H9 (cell line): ENCODE measurements around the gene SPTAN1. TPM values are rescaled to one million over a fixed set of nuclear protein-coding genes. Genes with fewer than 3 reads are reported as not detected.

Experiments used
- DNase-seq: peaks from one replicate; pipeline ENCODE4 v3.0.0-alpha.2; 2017
- H2AFZ ChIP-seq: one replicate; pipeline ENCODE4 v1.6.1; 2013; ENCODE audit warnings: mild to moderate bottlenecking, low read length, control low read depth, moderate library complexity
- H2AK5ac ChIP-seq: 2 replicates; pipeline ENCODE4 v1.6.1; 2013; ENCODE audit warnings: low read length, control low read depth, mixed read lengths; ENCODE audit not compliant: insufficient read length
- H2BK120ac ChIP-seq: one replicate; pipeline ENCODE4 v1.6.1; 2013; ENCODE audit warnings: low read depth, mild to moderate bottlenecking, low read length, control low read depth, inconsistent platforms; ENCODE audit not compliant: poor library complexity, severe bottlenecking
- H2BK12ac ChIP-seq: 2 replicates; pipeline ENCODE4 v1.6.1; 2013; ENCODE audit warnings: low read length, control low read depth, mixed read lengths, low read depth; ENCODE audit not compliant: insufficient read length
- H2BK15ac ChIP-seq: 2 replicates; pipeline ENCODE4 v1.6.1; 2013; ENCODE audit warnings: low read depth, low read length, control low read depth
- H2BK20ac ChIP-seq: one replicate; pipeline ENCODE4 v1.6.1; 2013; ENCODE audit warnings: low read depth, mild to moderate bottlenecking, low read length, control low read depth, inconsistent platforms; ENCODE audit not compliant: poor library complexity, severe bottlenecking
- H2BK5ac ChIP-seq: 2 replicates; pipeline ENCODE4 v1.6.1; 2013; ENCODE audit warnings: low read length, control low read depth, mixed read lengths; ENCODE audit not compliant: insufficient read length
- H3K14ac ChIP-seq: 2 replicates; pipeline ENCODE4 v1.6.1; 2013; ENCODE audit warnings: low read length, control low read depth; ENCODE audit not compliant: insufficient read depth
- H3K18ac ChIP-seq: 2 replicates; pipeline ENCODE4 v1.6.1; 2013; ENCODE audit warnings: low read depth, mild to moderate bottlenecking, mixed read lengths, low read length, control low read depth; ENCODE audit not compliant: insufficient read length
- H3K23ac ChIP-seq: 2 replicates; pipeline ENCODE4 v1.6.1; 2013; ENCODE audit warnings: low read length, control low read depth, mixed read lengths, low read depth; ENCODE audit not compliant: insufficient read length
- H3K23me2 ChIP-seq: 2 replicates; pipeline ENCODE4 v1.6.1; 2013; ENCODE audit warnings: low read depth, mild to moderate bottlenecking, mixed read lengths, low read length, control low read depth; ENCODE audit not compliant: insufficient read length, poor library complexity, severe bottlenecking
- H3K27ac ChIP-seq: 2 replicates; pipeline ENCODE4 v1.5.1; 2013; ENCODE audit warnings: low read length, control low read depth, mixed read lengths, low read depth; ENCODE audit not compliant: insufficient read length
- H3K27me3 ChIP-seq: 2 replicates; pipeline ENCODE4 v1.6.1; 2013; ENCODE audit warnings: low read length, control low read depth, inconsistent platforms; ENCODE audit not compliant: insufficient read depth
- H3K4ac ChIP-seq: 2 replicates; pipeline ENCODE4 v1.6.1; 2013; ENCODE audit warnings: low read depth, mild to moderate bottlenecking, control low read depth, inconsistent platforms, low read length, moderate library complexity
- H3K4me1 ChIP-seq: 2 replicates; pipeline ENCODE4 v1.6.1; 2013; ENCODE audit warnings: low read length, control low read depth, inconsistent platforms; ENCODE audit not compliant: insufficient read depth
- H3K4me2 ChIP-seq: 2 replicates; pipeline ENCODE4 v1.6.1; 2013; ENCODE audit warnings: low read length, control low read depth, mixed read lengths; ENCODE audit not compliant: insufficient read length, insufficient read depth
- H3K56ac ChIP-seq: 2 replicates; pipeline ENCODE4 v1.6.1; 2013; ENCODE audit warnings: low read depth, mild to moderate bottlenecking, mixed read lengths, low read length, control low read depth; ENCODE audit not compliant: insufficient read length
- H3K79me1 ChIP-seq: 2 replicates; pipeline ENCODE4 v1.6.1; 2013; ENCODE audit warnings: low read depth, mild to moderate bottlenecking, moderate library complexity, low read length, control low read depth, inconsistent platforms; ENCODE audit not compliant: insufficient read depth, poor library complexity, severe bottlenecking
- H3K79me2 ChIP-seq: 2 replicates; pipeline ENCODE4 v1.6.1; 2013; ENCODE audit warnings: low read length, control low read depth, inconsistent platforms; ENCODE audit not compliant: insufficient read depth
- H3K9ac ChIP-seq: 2 replicates; pipeline ENCODE4 v1.6.1; 2013; ENCODE audit warnings: low read length, control low read depth, mixed read lengths; ENCODE audit not compliant: insufficient read length; ENCODE audit errors: extremely low read depth
- H3K9me3 ChIP-seq: one replicate; pipeline ENCODE4 v1.6.1; 2013; ENCODE audit warnings: low read depth, low read length, inconsistent platforms; ENCODE audit not compliant: control insufficient read depth
- H3T11ph ChIP-seq: one replicate; pipeline ENCODE4 v1.6.1; 2013; ENCODE audit warnings: mild to moderate bottlenecking, low read length, control low read depth, inconsistent platforms
- H4K20me1 ChIP-seq: one replicate; pipeline ENCODE4 v1.6.1; 2013; ENCODE audit not compliant: control insufficient read depth, insufficient read length, insufficient read depth
- H4K5ac ChIP-seq: 2 replicates; pipeline ENCODE4 v1.6.1; 2013; ENCODE audit warnings: low read depth, mild to moderate bottlenecking, mixed read lengths, low read length, control low read depth; ENCODE audit not compliant: insufficient read length
- H4K8ac ChIP-seq: replicated peaks from 2 replicates; pipeline ENCODE4 v1.6.1; 2013; ENCODE audit warnings: low read length, control low read depth, mixed read lengths, low read depth; ENCODE audit not compliant: insufficient read length
- H4K91ac ChIP-seq: 2 replicates; pipeline ENCODE4 v1.6.1; 2013; ENCODE audit warnings: low read depth, mild to moderate bottlenecking, moderate library complexity, mixed read lengths, low read length, control low read depth; ENCODE audit not compliant: insufficient read length
- H3K27ac Mint-ChIP-seq, 3 experiments: 2 replicates in 2 of 3; 3 replicates in 1 of 3; pipeline ENCODE4 v1.8.0; 2020 to 2021; ENCODE audit warnings: mixed read lengths in 3 of 3, mild to moderate bottlenecking in 1 of 3, moderate library complexity in 1 of 3
- H3K27me3 Mint-ChIP-seq: 2 replicates; pipeline ENCODE4 v1.8.0; 2021; ENCODE audit warnings: low read depth, mild to moderate bottlenecking, moderate library complexity, mixed read lengths
- H3K36me3 Mint-ChIP-seq, 3 experiments: 2 replicates in 2 of 3; 3 replicates in 1 of 3; pipeline ENCODE4 v1.8.0; 2020 to 2021; ENCODE audit warnings: low read depth in 3 of 3, mixed read lengths in 3 of 3; ENCODE audit not compliant: insufficient read depth in 1 of 3
- H3K4me1 Mint-ChIP-seq, 2 experiments: 2 replicates each; pipeline ENCODE4 v1.8.0; 2020; ENCODE audit warnings: mixed read lengths in 2 of 2
- H3K4me3 Mint-ChIP-seq, 2 experiments: 2 replicates in 1 of 2; 3 replicates in 1 of 2; pipeline ENCODE4 v1.8.0; 2020 to 2021; ENCODE audit warnings: mild to moderate bottlenecking in 2 of 2, mixed read lengths in 2 of 2, moderate library complexity in 1 of 2
- H3K9me3 Mint-ChIP-seq, 2 experiments: 2 replicates in 1 of 2; 3 replicates in 1 of 2; pipeline ENCODE4 v1.8.0; 2020; ENCODE audit warnings: mild to moderate bottlenecking in 2 of 2, mixed read lengths in 2 of 2, moderate library complexity in 1 of 2
- CTCF ChIP-seq: fragments of 200-600 bp; sonication (generic); conservative IDR thresholded peaks from 3 replicates; pipeline ENCODE4 v1.8.0; 2021; ENCODE audit warnings: antibody characterized with exemption, mild to moderate bottlenecking
- WGBS: extraction: QIAGEN DNeasy Blood & Tissue Kit; methylation state at CpG from one replicate; pipeline ENCODE4 v1.1.7; 2013; ENCODE audit warnings: missing lambda C conversion rate, low lambda C conversion rate, mixed read lengths; ENCODE audit not compliant: insufficient read length; ENCODE audit errors: extremely low coverage; 5-methylcytosine and 5-hydroxymethylcytosine counted together
- total RNA-seq: library from RNA; stranded (reverse); gene quantifications from 2 replicates; pipeline ENCODE4 v1.2.1, GENCODE V29; 2021

Gene SPTAN1
- total RNA-seq, 1 experiment from 2014 or later: 213 TPM

DNA sequence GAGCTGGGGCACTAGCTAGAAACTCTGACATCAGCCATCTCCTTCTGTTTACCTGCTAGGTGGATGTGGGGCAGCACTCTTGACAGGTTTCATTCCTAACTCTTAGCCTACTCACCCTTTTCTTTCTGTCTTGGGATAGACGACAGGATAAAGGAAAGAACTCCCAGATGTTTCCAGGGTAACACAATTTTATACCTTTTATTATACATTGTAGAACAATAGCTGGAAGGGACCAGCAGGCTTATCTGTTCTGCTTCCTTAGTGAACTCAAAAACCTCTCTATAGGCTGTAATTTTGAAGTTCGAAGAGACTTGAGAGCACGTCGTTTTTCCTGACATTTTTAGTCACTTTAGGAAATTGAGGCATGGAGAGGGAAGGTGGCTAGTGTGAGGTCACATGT is 13.2 kb downstream of the SPTAN1 start:
- Mint-ChIP-seq H3K4me3 (no peak overlapping the region), H3K36me3 (peaks cover 7 to 40% (median 38%) of the 10 kb centered on the region in 3 experiments; a peak in 6 of 7 replicates), H3K4me1 (peaks cover 3 to 6% of the 10 kb centered on the region in 2 experiments; a peak in 3 of 4 replicates), H3K27ac (peak overlapping the region in 1 of 3 experiments; percentile 64; a peak in 2 of 7 replicates), H3K9me3 (no peaks in the 10 kb centered on the region), H3K27me3 (no peaks in the 10 kb centered on the region)
- Histone ChIP-seq H3K23ac (no peak overlapping the region), H3K18ac (no peak overlapping the region), H2BK15ac (no peak overlapping the region), H4K20me1 (no peaks in the 10 kb centered on the region), H2AK5ac (no peak overlapping the region), H3K9me3 (no peaks in the 10 kb centered on the region), H3K4ac (no peak overlapping the region), H3K4me1 (no peaks in the 10 kb centered on the region), H3K14ac (no peak overlapping the region), H2BK12ac (no peak overlapping the region), H2BK120ac (no peak overlapping the region), H3K27me3 (no peaks in the 10 kb centered on the region), H2BK20ac (no peak overlapping the region), H3K79me1 (peaks cover 4% of the 10 kb centered on the region), H3K23me2 (no peaks in the 10 kb centered on the region), H3K27ac (no peak overlapping the region), H3K4me2 (no peak overlapping the region), H4K5ac (no peak overlapping the region), H3K9ac (no peak overlapping the region), H4K91ac (no peak overlapping the region), H3T11ph (no peak overlapping the region), H2AFZ (no peak overlapping the region), H3K79me2 (no peaks in the 10 kb centered on the region; the same call in 1 of the 2 replicates), H3K56ac (no peak overlapping the region), H4K8ac (no peak overlapping the region), H2BK5ac (no peak overlapping the region)
- DNase-seq: no peak
- TF ChIP-seq CTCF: no peak
- WGBS: no CpG with 5 or more reads among the region's 4 CpGs
